ENCODE results near the gene INPP5A.

DNA sequence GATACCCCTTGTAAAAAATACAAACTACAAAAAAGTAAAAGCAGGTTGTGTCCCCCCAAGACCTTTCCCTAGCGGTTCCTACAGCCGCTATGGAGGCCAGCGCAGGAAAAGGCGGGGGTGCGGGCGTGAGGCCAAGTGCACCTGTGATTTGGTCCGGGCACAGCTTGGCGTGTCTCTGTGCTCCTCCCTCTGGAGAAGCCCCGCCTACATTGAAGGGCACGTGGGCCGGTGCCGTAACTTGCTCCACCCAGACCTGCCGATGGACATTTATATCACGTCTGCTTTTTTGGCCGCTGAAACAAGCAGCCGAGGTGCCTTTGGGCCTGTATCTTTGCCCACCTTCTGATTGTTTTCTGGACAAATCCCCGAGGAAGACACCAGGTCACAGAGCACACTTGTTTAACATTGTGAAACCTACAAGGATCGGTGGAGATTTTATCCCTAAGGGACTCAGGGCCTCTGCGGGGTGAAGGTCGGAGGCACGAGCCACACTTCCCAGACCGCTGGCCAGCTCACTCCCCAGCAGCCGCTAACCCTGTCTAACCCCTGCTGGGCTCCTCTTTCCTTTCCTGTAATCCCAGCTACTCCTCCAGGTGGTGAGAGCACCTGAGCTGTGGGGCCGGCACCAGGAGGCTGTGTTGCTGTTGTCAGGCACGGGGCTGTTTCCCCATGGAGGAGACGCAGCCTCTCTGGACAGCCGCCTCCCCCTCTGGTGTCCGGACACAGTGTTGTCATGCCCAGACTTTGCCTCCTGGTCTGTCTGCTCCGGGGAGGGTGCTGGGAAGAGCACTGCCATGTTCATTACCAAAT is 18.8 kb upstream of the INPP5A start:
- TF ChIP-seq, protein P1, sequence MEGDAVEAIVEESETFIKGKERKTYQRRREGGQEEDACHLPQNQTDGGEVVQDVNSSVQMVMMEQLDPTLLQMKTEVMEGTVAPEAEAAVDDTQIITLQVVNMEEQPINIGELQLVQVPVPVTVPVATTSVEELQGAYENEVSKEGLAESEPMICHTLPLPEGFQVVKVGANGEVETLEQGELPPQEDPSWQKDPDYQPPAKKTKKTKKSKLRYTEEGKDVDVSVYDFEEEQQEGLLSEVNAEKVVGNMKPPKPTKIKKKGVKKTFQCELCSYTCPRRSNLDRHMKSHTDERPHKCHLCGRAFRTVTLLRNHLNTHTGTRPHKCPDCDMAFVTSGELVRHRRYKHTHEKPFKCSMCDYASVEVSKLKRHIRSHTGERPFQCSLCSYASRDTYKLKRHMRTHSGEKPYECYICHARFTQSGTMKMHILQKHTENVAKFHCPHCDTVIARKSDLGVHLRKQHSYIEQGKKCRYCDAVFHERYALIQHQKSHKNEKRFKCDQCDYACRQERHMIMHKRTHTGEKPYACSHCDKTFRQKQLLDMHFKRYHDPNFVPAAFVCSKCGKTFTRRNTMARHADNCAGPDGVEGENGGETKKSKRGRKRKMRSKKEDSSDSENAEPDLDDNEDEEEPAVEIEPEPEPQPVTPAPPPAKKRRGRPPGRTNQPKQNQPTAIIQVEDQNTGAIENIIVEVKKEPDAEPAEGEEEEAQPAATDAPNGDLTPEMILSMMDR (IDR thresholded peaks at IDR 0.05), result no peak
- TF ChIP-seq POLR2A (IDR thresholded peaks at IDR 0.05), result no peak
